HG03097 (cell line): ENCODE results near the gene MGAT4A.

Experiments used
- ATAC-seq: cut with Tn5 transposase; IDR thresholded peaks from one replicate; pipeline ENCODE4 v1.9.1; 2021; ENCODE audit not compliant: unreplicated experiment, low FRiP score

Gene MGAT4A

GRCh38 chr2:98579926-98580325 lies 151.0 kb downstream of the MGAT4A start:
- no peak for ATAC-seq

GRCh38 chr2:98578231-98578630 lies 152.7 kb downstream of the MGAT4A start:
- no peak for ATAC-seq

GRCh38 chr2:98577313-98577712 lies 153.6 kb downstream of the MGAT4A start:
- no peak for ATAC-seq

- ATAC-seq, result no peak
These were observed 154.1 kb downstream of the MGAT4A start for GRCh38 chr2:98576666-98577312.

GRCh38 chr2:98573426-98573825 lies 157.5 kb downstream of the MGAT4A start:
- ATAC-seq, result no peak

- no peak for ATAC-seq
These were observed 158.3 kb downstream of the MGAT4A start for GRCh38 chr2:98572676-98573075.

GRCh38 chr2:98572211-98572610 lies 158.7 kb downstream of the MGAT4A start:
- no peak for ATAC-seq

GRCh38 chr2:98571796-98572195 lies 159.1 kb downstream of the MGAT4A start:
- no peak for ATAC-seq

- no peak for ATAC-seq
These were observed 159.7 kb downstream of the MGAT4A start for GRCh38 chr2:98571121-98571701.

- no peak for ATAC-seq
These were observed 160.6 kb downstream of the MGAT4A start for GRCh38 chr2:98570356-98570755.

- no peak for ATAC-seq
These were observed 161.0 kb downstream of the MGAT4A start for GRCh38 chr2:98569915-98570314.

- no peak for ATAC-seq
These were observed 161.6 kb downstream of the MGAT4A start for GRCh38 chr2:98569197-98569793.
